Neuronal stem cell (in vitro differentiated cells): ENCODE data around the gene DUSP22.

ENCODE experiments used
- DNase-seq: peaks from one replicate; pipeline ENCODE4 v3.0.0-alpha.2; 2013; ENCODE audit warnings: low spot score
- H2AFZ ChIP-seq: one replicate; pipeline ENCODE4 v1.6.1; 2013; ENCODE audit warnings: mild to moderate bottlenecking, low read length, inconsistent platforms
- H2AK5ac ChIP-seq: 2 replicates; pipeline ENCODE4 v1.6.1; 2013; ENCODE audit warnings: low read depth, mild to moderate bottlenecking, inconsistent platforms, low read length, moderate library complexity, mixed read lengths
- H2BK120ac ChIP-seq: 2 replicates; pipeline ENCODE4 v1.6.1; 2013; ENCODE audit warnings: low read depth, mild to moderate bottlenecking, inconsistent platforms, low read length, moderate library complexity, mixed read lengths
- H2BK12ac ChIP-seq: one replicate; pipeline ENCODE4 v1.6.1; 2013; ENCODE audit warnings: low read length, inconsistent platforms
- H2BK15ac ChIP-seq: 2 replicates; pipeline ENCODE4 v1.6.1; 2013; ENCODE audit warnings: mild to moderate bottlenecking, low read length, inconsistent platforms, mixed read lengths
- H2BK5ac ChIP-seq: one replicate; pipeline ENCODE4 v1.6.1; 2013; ENCODE audit warnings: inconsistent platforms, mild to moderate bottlenecking, low read length, moderate library complexity
- H3K14ac ChIP-seq: one replicate; pipeline ENCODE4 v1.6.1; 2013; ENCODE audit warnings: low read length, inconsistent platforms
- H3K18ac ChIP-seq: 2 replicates; pipeline ENCODE4 v1.6.1; 2013; ENCODE audit warnings: low read length, inconsistent platforms
- H3K23ac ChIP-seq: 2 replicates; pipeline ENCODE4 v1.6.1; 2013; ENCODE audit warnings: low read depth, mild to moderate bottlenecking, mixed read lengths, low read length, inconsistent platforms; ENCODE audit not compliant: poor library complexity
- H3K27ac ChIP-seq: replicated peaks from 3 replicates; pipeline ENCODE4 v1.5.1; 2013; ENCODE audit warnings: low read length, inconsistent platforms
- H3K27me3 ChIP-seq, 3 experiments: 2 replicates each; pipeline ENCODE4 v1.6.1; 2013; ENCODE audit warnings: low read length in 3 of 3, mild to moderate bottlenecking in 2 of 3, inconsistent platforms in 1 of 3, low read depth in 1 of 3, mixed read lengths in 1 of 3, moderate library complexity in 1 of 3; ENCODE audit not compliant: control insufficient read depth in 3 of 3, insufficient read depth in 3 of 3
- H3K36me3 ChIP-seq, 2 donors: replicated peaks in 1 of 2; 2 replicates each; pipeline ENCODE4 v1.6.1; 2013; ENCODE audit warnings: low read length in 2 of 2; ENCODE audit not compliant: control insufficient read depth in 2 of 2, insufficient read depth in 2 of 2
- H3K4ac ChIP-seq: 2 replicates; pipeline ENCODE4 v1.6.1; 2013; ENCODE audit warnings: inconsistent platforms, mild to moderate bottlenecking, low read length, moderate library complexity
- H3K4me1 ChIP-seq, 2 donors: 1 replicate in 1 of 2; 2 replicates in 1 of 2; pipeline ENCODE4 v1.6.1; 2013; ENCODE audit warnings: low read length in 2 of 2, low read depth in 1 of 2; ENCODE audit not compliant: control insufficient read depth in 2 of 2, insufficient read depth in 1 of 2
- H3K4me2 ChIP-seq: one replicate; pipeline ENCODE4 v1.6.1; 2013; ENCODE audit warnings: mild to moderate bottlenecking, low read length, inconsistent platforms; ENCODE audit not compliant: insufficient read depth, poor library complexity, severe bottlenecking
- H3K4me3 ChIP-seq, 2 donors: 2 replicates each; pipeline ENCODE4 v1.5.1; 2013; ENCODE audit warnings: low read length in 2 of 2, mild to moderate bottlenecking in 2 of 2, inconsistent platforms in 1 of 2, moderate library complexity in 1 of 2
- H3K79me1 ChIP-seq: one replicate; pipeline ENCODE4 v1.6.1; 2013; ENCODE audit warnings: low read depth, mild to moderate bottlenecking, inconsistent platforms, low read length, moderate library complexity
- H3K9ac ChIP-seq: one replicate; pipeline ENCODE4 v1.6.1; 2013; ENCODE audit warnings: mild to moderate bottlenecking, low read depth, low read length, inconsistent platforms; ENCODE audit not compliant: poor library complexity
- H3K9me3 ChIP-seq, 2 donors: replicated peaks in 1 of 2; 2 replicates each; pipeline versions ENCODE3 to v1.6.1; 2013; ENCODE audit warnings: low read length in 2 of 2, mild to moderate bottlenecking in 2 of 2, inconsistent platforms in 1 of 2, low read depth in 1 of 2, mixed read lengths in 1 of 2, moderate library complexity in 1 of 2; ENCODE audit not compliant: control insufficient read depth in 2 of 2, insufficient read depth in 1 of 2
- H4K8ac ChIP-seq: one replicate; pipeline ENCODE4 v1.6.1; 2013; ENCODE audit warnings: low read depth, mild to moderate bottlenecking, inconsistent platforms, low read length, moderate library complexity
- H4K91ac ChIP-seq: one replicate; pipeline ENCODE4 v1.6.1; 2013; ENCODE audit warnings: low read length, low read depth, mild to moderate bottlenecking, inconsistent platforms; ENCODE audit not compliant: poor library complexity
- WGBS, 2 donors: extraction: QIAGEN DNeasy Blood & Tissue Kit; methylation state at CpG; one replicate each; pipeline ENCODE4 v1.1.7; 2013; ENCODE audit warnings: missing lambda C conversion rate in 2 of 2, mixed read lengths in 1 of 2; ENCODE audit not compliant: insufficient read length in 2 of 2, insufficient replicate concordance in 1 of 2; ENCODE audit errors: extremely low coverage in 2 of 2; 5-methylcytosine and 5-hydroxymethylcytosine counted together

Gene DUSP22

GRCh38 chr6:337805-338368, 45.6 kb downstream of the DUSP22 start:
- Histone ChIP-seq H3K4me1 (peaks cover 0 to 6% of the 10 kb centered on the region in 2 donors), H3K9me3 (peaks cover 0 to 31% of the 10 kb centered on the region in 2 donors), H4K91ac (no peak overlapping the region), H3K18ac (no peak overlapping the region), H3K23ac (no peak overlapping the region), H2BK5ac (no peak overlapping the region), H3K4ac (no peak overlapping the region), H3K79me1 (no peaks in the 10 kb centered on the region), H2BK120ac (no peak overlapping the region), H3K4me3 (no peak overlapping the region), H3K27ac (no peak overlapping the region), H2AFZ (no peak overlapping the region), H3K36me3 (peaks cover 0 to 3% of the 10 kb centered on the region in 2 donors), H3K4me2 (no peak overlapping the region), H2AK5ac (no peak overlapping the region), H3K27me3 (no peaks in the 10 kb centered on the region), H3K14ac (no peak overlapping the region), H4K8ac (no peak overlapping the region), H3K9ac (no peak overlapping the region), H2BK15ac (no peak overlapping the region), H2BK12ac (no peak overlapping the region)
- no peak for DNase-seq
- no CpG with 5 or more reads among the region's 10 CpGs for WGBS, 2 donors

GRCh38 chr6:338815-339262, 46.6 kb downstream of the DUSP22 start:
- no peak overlapping the region for H4K91ac ChIP-seq
- H3K4me3 ChIP-seq: no peak overlapping the region
- no peak overlapping the region for H3K18ac ChIP-seq
- no peak overlapping the region for H2AK5ac ChIP-seq
- H3K4me1 ChIP-seq: peaks cover 0 to 6% of the 10 kb centered on the region in 2 donors
- no peak overlapping the region for H2BK12ac ChIP-seq
- no peak overlapping the region for H3K14ac ChIP-seq
- H3K9ac ChIP-seq: no peak overlapping the region
- H3K9me3 ChIP-seq: peaks cover 0 to 35% of the 10 kb centered on the region in 2 donors
- no peak overlapping the region for H3K27ac ChIP-seq
- H2BK5ac ChIP-seq: no peak overlapping the region
- H3K79me1 ChIP-seq: no peaks in the 10 kb centered on the region
- H2BK15ac ChIP-seq: no peak overlapping the region
- no peak for DNase-seq
- no peak overlapping the region for H3K4me2 ChIP-seq
- WGBS, 2 donors: no CpG with 5 or more reads among the region's 4 CpGs
- H2BK120ac ChIP-seq: no peak overlapping the region
- no peak overlapping the region for H2AFZ ChIP-seq
- H3K4ac ChIP-seq: no peak overlapping the region
- H4K8ac ChIP-seq: no peak overlapping the region
- H3K36me3 ChIP-seq: peaks cover 0 to 6% of the 10 kb centered on the region in 2 donors
- H3K23ac ChIP-seq: no peak overlapping the region
- no peaks in the 10 kb centered on the region for H3K27me3 ChIP-seq

- Histone ChIP-seq H3K4me3 (no peak overlapping the region), H3K4me2 (no peak overlapping the region), H2BK5ac (no peak overlapping the region), H3K9ac (no peak overlapping the region), H3K4me1 (peaks cover 0 to 6% of the 10 kb centered on the region in 2 donors), H3K23ac (no peak overlapping the region), H3K9me3 (peaks cover 0 to 37% of the 10 kb centered on the region in 2 donors), H2BK12ac (no peak overlapping the region), H3K27me3 (no peaks in the 10 kb centered on the region), H3K36me3 (peaks cover 0 to 6% of the 10 kb centered on the region in 2 donors), H2BK15ac (no peak overlapping the region), H3K4ac (no peak overlapping the region), H3K79me1 (no peaks in the 10 kb centered on the region), H3K14ac (no peak overlapping the region), H2AFZ (no peak overlapping the region), H2BK120ac (no peak overlapping the region), H3K27ac (no peak overlapping the region), H4K91ac (no peak overlapping the region), H3K18ac (no peak overlapping the region), H2AK5ac (no peak overlapping the region), H4K8ac (no peak overlapping the region)
- no peak for DNase-seq
- WGBS, 2 donors: 100% methylated on average over 1 of the region's 5 CpGs; no CpG with 5 or more reads in 1 of the 2 donors
Measured at GRCh38 chr6:339480-339879, 47.2 kb downstream of the DUSP22 start.

GRCh38 chr6:340186-340955, 48.1 kb downstream of the DUSP22 start:
- peaks cover 0 to 6% of the 10 kb centered on the region in 2 donors for H3K36me3 ChIP-seq

More at GRCh38 chr6:340186-340955, 48.1 kb downstream of the DUSP22 start:
- no CpG with 5 or more reads among the region's 6 CpGs for WGBS, 2 donors
- H4K91ac ChIP-seq: no peak overlapping the region
- H3K23ac ChIP-seq: no peak overlapping the region
- H2BK5ac ChIP-seq: no peak overlapping the region
- H3K27me3 ChIP-seq: no peaks in the 10 kb centered on the region
- no peak overlapping the region for H3K27ac ChIP-seq
- H2AFZ ChIP-seq: no peak overlapping the region
- H3K79me1 ChIP-seq: no peaks in the 10 kb centered on the region
- H3K14ac ChIP-seq: no peak overlapping the region
- H2BK15ac ChIP-seq: no peak overlapping the region
- DNase-seq: no peak
- peaks cover 0 to 35% of the 10 kb centered on the region in 2 donors for H3K9me3 ChIP-seq
- H2BK12ac ChIP-seq: no peak overlapping the region
- H3K4ac ChIP-seq: no peak overlapping the region
- peak overlapping the region in 1 of 2 donors; percentile 23 for H3K4me3 ChIP-seq
- peaks cover 0 to 6% of the 10 kb centered on the region in 2 donors for H3K4me1 ChIP-seq
- no peak overlapping the region for H3K9ac ChIP-seq
- no peak overlapping the region for H2AK5ac ChIP-seq
- H3K4me2 ChIP-seq: no peak overlapping the region
- no peak overlapping the region for H4K8ac ChIP-seq
- H2BK120ac ChIP-seq: no peak overlapping the region
- H3K18ac ChIP-seq: no peak overlapping the region
